HEK293 (cell line): ENCODE data around the gene VPS29.

Experiments used
- BCL11A ChIP-seq: fragments of 450-650 bp; formaldehyde crosslinking; IDR thresholded peaks from 2 replicates; pipeline ENCODE4 v1.5.1; 2016; ENCODE audit warnings: low read depth, missing biosample characterization, missing genetic modification characterization
- GFI1B ChIP-seq: fragments of 450-650 bp; formaldehyde crosslinking; IDR thresholded peaks from 2 replicates; pipeline ENCODE4 v1.5.1; 2016; ENCODE audit warnings: missing biosample characterization, missing genetic modification characterization
- IKZF3 ChIP-seq: fragments of 450-650 bp; IDR thresholded peaks from 2 replicates; pipeline ENCODE4 v1.5.0; 2018; ENCODE audit warnings: missing biosample characterization, mild to moderate bottlenecking, missing genetic modification characterization, moderate library complexity
- KLF10 ChIP-seq: fragments of 450-650 bp; IDR thresholded peaks from 2 replicates; pipeline ENCODE4 v1.5.1; 2018; ENCODE audit warnings: missing biosample characterization, mild to moderate bottlenecking, missing genetic modification characterization
- KLF17 ChIP-seq: fragments of 450-650 bp; formaldehyde crosslinking; IDR thresholded peaks from 2 replicates; pipeline ENCODE4 v1.5.1; 2016; ENCODE audit warnings: missing biosample characterization, missing genetic modification characterization
- PRDM10 ChIP-seq: fragments of 450-650 bp; formaldehyde crosslinking; IDR thresholded peaks from 2 replicates; pipeline ENCODE4 v1.5.1; 2016; ENCODE audit warnings: missing biosample characterization, missing genetic modification characterization
- PRDM4 ChIP-seq: fragments of 450-650 bp; formaldehyde crosslinking; IDR thresholded peaks from 2 replicates; pipeline ENCODE4 v1.5.1; 2017; ENCODE audit warnings: missing biosample characterization, missing genetic modification characterization
- REPIN1 ChIP-seq: fragments of 450-650 bp; formaldehyde crosslinking; IDR thresholded peaks from 2 replicates; pipeline ENCODE4 v1.5.1; 2017; ENCODE audit warnings: missing biosample characterization, missing genetic modification characterization, low read depth
- ZBTB1 ChIP-seq: fragments of 450-650 bp; formaldehyde crosslinking; IDR thresholded peaks from 2 replicates; pipeline ENCODE4 v1.5.1; 2016; ENCODE audit warnings: missing biosample characterization, missing genetic modification characterization
- ZBTB10 ChIP-seq: fragments of 450-650 bp; formaldehyde crosslinking; IDR thresholded peaks from 2 replicates; pipeline ENCODE4 v1.5.1; 2016; ENCODE audit warnings: missing biosample characterization, missing genetic modification characterization
- ZBTB17 ChIP-seq: fragments of 450-650 bp; formaldehyde crosslinking; IDR thresholded peaks from 2 replicates; pipeline ENCODE4 v1.5.1; 2016; ENCODE audit warnings: missing biosample characterization, missing genetic modification characterization
- ZBTB21 ChIP-seq: fragments of 450-650 bp; formaldehyde crosslinking; IDR thresholded peaks from 2 replicates; pipeline ENCODE4 v1.5.1; 2017; ENCODE audit warnings: missing biosample characterization, missing genetic modification characterization
- ZBTB26 ChIP-seq: fragments of 450-650 bp; formaldehyde crosslinking; optimal IDR thresholded peaks from 2 replicates; pipeline ENCODE3; 2016; ENCODE audit warnings: missing biosample characterization, mild to moderate bottlenecking, missing genetic modification characterization
- ZBTB8A ChIP-seq: fragments of 450-650 bp; formaldehyde crosslinking; IDR thresholded peaks from 2 replicates; pipeline ENCODE4 v1.5.1; 2016; ENCODE audit warnings: missing biosample characterization, missing genetic modification characterization
- ZEB2 ChIP-seq: fragments of 450-650 bp; formaldehyde crosslinking; IDR thresholded peaks from 2 replicates; pipeline ENCODE4 v1.5.1; 2016; ENCODE audit warnings: missing biosample characterization, missing genetic modification characterization
- ZFHX2 ChIP-seq: fragments of 450-650 bp; formaldehyde crosslinking; conservative IDR thresholded peaks from 2 replicates; pipeline ENCODE4 v1.5.1; 2016; ENCODE audit warnings: missing biosample characterization, missing genetic modification characterization
- ZNF19 ChIP-seq: fragments of 450-650 bp; formaldehyde crosslinking; IDR thresholded peaks from 2 replicates; pipeline ENCODE4; 2016; ENCODE audit warnings: missing biosample characterization, missing genetic modification characterization, low read depth
- ZNF223 ChIP-seq: fragments of 450-650 bp; formaldehyde crosslinking; IDR thresholded peaks from 2 replicates; pipeline ENCODE4 v1.5.1; 2016; ENCODE audit warnings: missing biosample characterization, missing genetic modification characterization
- ZNF23 ChIP-seq: fragments of 450-650 bp; formaldehyde crosslinking; IDR thresholded peaks from 2 replicates; pipeline ENCODE4 v1.5.1; 2016; ENCODE audit warnings: missing biosample characterization, missing genetic modification characterization, borderline replicate concordance
- ZNF311 ChIP-seq: fragments of 450-650 bp; formaldehyde crosslinking; IDR thresholded peaks from 2 replicates; pipeline ENCODE4 v1.5.1; 2017; ENCODE audit warnings: missing biosample characterization, missing genetic modification characterization, borderline replicate concordance
- ZNF366 ChIP-seq: fragments of 450-650 bp; formaldehyde crosslinking; conservative IDR thresholded peaks from 2 replicates; pipeline ENCODE4 v1.5.1; 2016; ENCODE audit warnings: missing biosample characterization, missing genetic modification characterization
- ZNF37A ChIP-seq: fragments of 450-650 bp; IDR thresholded peaks from 2 replicates; pipeline ENCODE4 v1.5.1; 2018; ENCODE audit warnings: missing biosample characterization, missing genetic modification characterization
- ZNF558 ChIP-seq: fragments of 450-650 bp; formaldehyde crosslinking; IDR thresholded peaks from 2 replicates; pipeline ENCODE4 v1.5.1; 2016; ENCODE audit warnings: missing biosample characterization, missing genetic modification characterization
- ZNF580 ChIP-seq: fragments of 450-650 bp; formaldehyde crosslinking; IDR thresholded peaks from 2 replicates; pipeline ENCODE4 v1.5.1; 2016; ENCODE audit warnings: missing biosample characterization, missing genetic modification characterization
- ZNF600 ChIP-seq: fragments of 450-650 bp; formaldehyde crosslinking; IDR thresholded peaks from 2 replicates; pipeline ENCODE4 v1.5.1; 2016; ENCODE audit warnings: missing biosample characterization, missing genetic modification characterization
- ZNF610 ChIP-seq: fragments of 450-650 bp; formaldehyde crosslinking; IDR thresholded peaks from 2 replicates; pipeline ENCODE4 v1.5.1; 2016; ENCODE audit warnings: missing biosample characterization, missing genetic modification characterization, borderline replicate concordance
- ZNF629 ChIP-seq: fragments of 450-650 bp; formaldehyde crosslinking; IDR thresholded peaks from 2 replicates; pipeline ENCODE4 v1.5.1; 2017; ENCODE audit warnings: missing biosample characterization, missing genetic modification characterization
- ZXDB ChIP-seq: fragments of 450-650 bp; formaldehyde crosslinking; IDR thresholded peaks from 2 replicates; pipeline ENCODE4 v1.5.1; 2016; ENCODE audit warnings: missing biosample characterization, missing genetic modification characterization

Gene VPS29

GRCh38 chr12:110468214-110469048 lies 33.5 kb downstream of the VPS29 start, which contains the start of the genes FAM216A and GPN3 (continued):
- peak; percentile 74 for TF ChIP-seq KLF17 (tag by site-specific recombination)
- 0 out of 2 replicates have a peak, but pooled peaks have one; percentile 10 for TF ChIP-seq REPIN1 (tag by site-specific recombination)
- TF ChIP-seq BCL11A (tag by site-specific recombination) = peak; percentile 67
- TF ChIP-seq ZBTB21 (tag by site-specific recombination) = peak; percentile 75
- TF ChIP-seq PRDM4 = no peak; the same call in 1 of the 2 replicates
- TF ChIP-seq ZNF610 (tag by site-specific recombination) = peak; percentile 62
- peak; percentile 99 for TF ChIP-seq KLF10 (tag by site-specific recombination)
- TF ChIP-seq ZNF600 = peak; percentile 85
- TF ChIP-seq ZFHX2 = peak; percentile 97
- peak; percentile 85 for TF ChIP-seq ZXDB (tag by site-specific recombination)
- peak; percentile 89 for TF ChIP-seq ZBTB26 (tag by site-specific recombination)
- TF ChIP-seq PRDM10 = peak; percentile 38; the same call in 1 of the 2 replicates
- no peak for TF ChIP-seq ZNF23
- no peak for TF ChIP-seq ZNF37A (tag by site-specific recombination)
- TF ChIP-seq ZBTB1 (tag by site-specific recombination) = peak; percentile 58; the same call in 1 of the 2 replicates
- TF ChIP-seq ZNF19 (tag by site-specific recombination) = no peak
- TF ChIP-seq IKZF3 (tag by site-specific recombination) = peak; percentile 74
- no peak for TF ChIP-seq ZNF311
- TF ChIP-seq ZEB2 (tag by site-specific recombination) = peak; percentile 99
- 0 out of 2 replicates have a peak, but pooled peaks have one; percentile 16 for TF ChIP-seq ZNF366
- TF ChIP-seq ZNF223 (tag by site-specific recombination) = no peak
- TF ChIP-seq ZBTB8A (tag by site-specific recombination) = peak; percentile 88
- TF ChIP-seq ZNF580 (tag by site-specific recombination) = peak; percentile 77; the same call in 1 of the 2 replicates
- 0 out of 2 replicates have a peak, but pooled peaks have one; percentile 50 for TF ChIP-seq ZNF558 (tag by site-specific recombination)
- peak; percentile 60 for TF ChIP-seq ZBTB10 (tag by site-specific recombination)
- peak; percentile 94 for TF ChIP-seq ZNF629 (tag by site-specific recombination)
- no peak for TF ChIP-seq GFI1B
- TF ChIP-seq ZBTB17 = peak; percentile 98
